GM23338 (cell line): ENCODE results near the gene GRIK4.

Experiments used
- EZH2 ChIP-seq: fragments of 200-600 bp; sonication (generic); IDR thresholded peaks from one replicate; pipeline ENCODE4 v1.8.0; 2017; ENCODE audit warnings: antibody characterized with exemption, mild to moderate bottlenecking, low read depth; ENCODE audit not compliant: unreplicated experiment
- EZH2phosphoT487 ChIP-seq: fragments of 200-600 bp; sonication (generic); IDR thresholded peaks from one replicate; pipeline ENCODE4 v1.8.1; 2018; ENCODE audit warnings: antibody characterized with exemption; ENCODE audit not compliant: unreplicated experiment
- POLR2AphosphoS5 ChIP-seq: IDR thresholded peaks from 2 replicates; pipeline ENCODE4 v1.6.1; 2016; ENCODE audit warnings: antibody characterized with exemption, low read depth
- TF ChIP-seq, protein P1 (sequence below), 2 experiments: fragments of 200-600 bp in 1 of 2; sonication (generic) in 1 of 2; conservative IDR thresholded peaks; 2 replicates each; pipeline versions ENCODE4 v1.5.1 to v1.6.1; 2016 to 2017; ENCODE audit warnings: antibody characterized with exemption in 2 of 2, low read depth in 2 of 2, mild to moderate bottlenecking in 2 of 2, moderate library complexity in 1 of 2

DNA sequence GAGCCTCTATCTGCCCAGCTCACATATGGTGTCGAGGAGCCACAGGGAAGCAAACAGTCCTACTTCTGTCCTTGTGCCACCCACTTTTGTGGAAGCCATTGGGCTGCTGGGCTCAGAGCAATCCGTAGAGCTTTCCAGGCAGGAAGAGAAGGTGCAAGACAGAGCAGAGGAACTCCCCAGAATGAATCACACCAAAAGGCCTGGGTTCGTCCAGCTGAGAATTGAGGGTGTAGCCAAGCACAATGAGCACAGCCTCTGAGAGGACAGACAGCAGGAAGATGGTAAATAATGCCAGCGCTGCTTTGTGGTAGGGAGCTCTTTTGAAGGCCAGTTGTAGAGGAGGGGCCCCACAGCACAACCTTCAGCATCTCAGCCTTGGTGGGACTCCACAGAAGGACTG is 237.8 kb downstream of the GRIK4 start:
- no peak for TF ChIP-seq POLR2AphosphoS5
- TF ChIP-seq, protein P1, sequence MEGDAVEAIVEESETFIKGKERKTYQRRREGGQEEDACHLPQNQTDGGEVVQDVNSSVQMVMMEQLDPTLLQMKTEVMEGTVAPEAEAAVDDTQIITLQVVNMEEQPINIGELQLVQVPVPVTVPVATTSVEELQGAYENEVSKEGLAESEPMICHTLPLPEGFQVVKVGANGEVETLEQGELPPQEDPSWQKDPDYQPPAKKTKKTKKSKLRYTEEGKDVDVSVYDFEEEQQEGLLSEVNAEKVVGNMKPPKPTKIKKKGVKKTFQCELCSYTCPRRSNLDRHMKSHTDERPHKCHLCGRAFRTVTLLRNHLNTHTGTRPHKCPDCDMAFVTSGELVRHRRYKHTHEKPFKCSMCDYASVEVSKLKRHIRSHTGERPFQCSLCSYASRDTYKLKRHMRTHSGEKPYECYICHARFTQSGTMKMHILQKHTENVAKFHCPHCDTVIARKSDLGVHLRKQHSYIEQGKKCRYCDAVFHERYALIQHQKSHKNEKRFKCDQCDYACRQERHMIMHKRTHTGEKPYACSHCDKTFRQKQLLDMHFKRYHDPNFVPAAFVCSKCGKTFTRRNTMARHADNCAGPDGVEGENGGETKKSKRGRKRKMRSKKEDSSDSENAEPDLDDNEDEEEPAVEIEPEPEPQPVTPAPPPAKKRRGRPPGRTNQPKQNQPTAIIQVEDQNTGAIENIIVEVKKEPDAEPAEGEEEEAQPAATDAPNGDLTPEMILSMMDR (conservative IDR thresholded peaks at IDR 0.05; ENCODE audit: low read depth in 2 of 2): no peak
- no peak for TF ChIP-seq EZH2phosphoT487
- TF ChIP-seq EZH2: no peak
